HG03108 (cell line): ENCODE results near the gene EFTUD2.

Experiments
- ATAC-seq: cut with Tn5 transposase; IDR thresholded peaks from one replicate; pipeline ENCODE4 v1.9.1; 2021; ENCODE audit warnings: moderate library complexity; ENCODE audit not compliant: unreplicated experiment

EFTUD2 gene

DNA sequence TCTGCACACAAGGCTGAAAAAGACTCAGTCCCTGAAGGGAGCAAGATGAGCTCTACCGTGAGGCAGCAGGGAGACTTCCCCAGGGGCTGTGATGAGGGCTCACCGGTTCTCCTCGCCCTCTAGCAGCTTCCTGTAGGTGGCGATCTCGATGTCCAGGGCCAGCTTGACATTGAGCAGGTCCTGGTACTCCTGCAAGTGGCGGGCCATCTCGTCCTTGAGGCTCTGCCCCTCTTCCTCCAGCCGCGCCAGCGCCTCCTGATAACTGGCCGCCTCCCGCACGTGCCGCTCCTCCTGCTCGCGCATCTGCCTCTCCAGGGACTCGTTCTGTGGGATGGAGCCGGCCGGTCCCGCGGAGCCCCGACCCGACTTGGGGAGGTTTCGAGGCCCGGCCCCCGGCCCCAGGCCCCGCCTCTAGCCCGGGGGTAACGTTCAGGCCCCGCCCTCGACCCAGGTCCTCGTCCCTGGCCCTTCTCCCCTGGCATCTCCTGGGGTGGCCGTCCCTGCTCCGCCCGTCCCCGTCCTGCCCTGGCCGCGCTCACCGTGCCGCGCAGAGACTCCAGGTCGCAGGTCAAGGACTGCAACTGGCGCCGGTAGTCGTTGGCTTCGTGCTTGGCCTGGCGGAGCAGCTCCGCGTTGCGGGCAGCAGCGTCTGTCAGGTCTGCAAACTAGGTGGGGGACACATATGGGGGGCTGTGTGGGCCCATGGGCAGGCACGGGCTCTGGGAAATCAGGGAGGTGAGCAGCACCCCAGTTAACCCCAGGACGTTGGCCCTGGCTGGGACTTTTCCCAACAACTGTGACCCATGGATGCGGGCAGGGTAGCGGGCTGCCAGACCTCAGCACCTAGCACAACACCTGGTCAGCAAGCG is 12.1 kb upstream of the EFTUD2 start:
- no peak for ATAC-seq

- ATAC-seq: no peak
Measured at GRCh38 chr17:44910231-44911106, 11.2 kb upstream of the EFTUD2 start.

GRCh38 chr17:44909681-44910144 is 10.5 kb upstream of the EFTUD2 start:
- ATAC-seq: no peak

- ATAC-seq: no peak
Measured at GRCh38 chr17:44908761-44909326, 9.6 kb upstream of the EFTUD2 start.

DNA sequence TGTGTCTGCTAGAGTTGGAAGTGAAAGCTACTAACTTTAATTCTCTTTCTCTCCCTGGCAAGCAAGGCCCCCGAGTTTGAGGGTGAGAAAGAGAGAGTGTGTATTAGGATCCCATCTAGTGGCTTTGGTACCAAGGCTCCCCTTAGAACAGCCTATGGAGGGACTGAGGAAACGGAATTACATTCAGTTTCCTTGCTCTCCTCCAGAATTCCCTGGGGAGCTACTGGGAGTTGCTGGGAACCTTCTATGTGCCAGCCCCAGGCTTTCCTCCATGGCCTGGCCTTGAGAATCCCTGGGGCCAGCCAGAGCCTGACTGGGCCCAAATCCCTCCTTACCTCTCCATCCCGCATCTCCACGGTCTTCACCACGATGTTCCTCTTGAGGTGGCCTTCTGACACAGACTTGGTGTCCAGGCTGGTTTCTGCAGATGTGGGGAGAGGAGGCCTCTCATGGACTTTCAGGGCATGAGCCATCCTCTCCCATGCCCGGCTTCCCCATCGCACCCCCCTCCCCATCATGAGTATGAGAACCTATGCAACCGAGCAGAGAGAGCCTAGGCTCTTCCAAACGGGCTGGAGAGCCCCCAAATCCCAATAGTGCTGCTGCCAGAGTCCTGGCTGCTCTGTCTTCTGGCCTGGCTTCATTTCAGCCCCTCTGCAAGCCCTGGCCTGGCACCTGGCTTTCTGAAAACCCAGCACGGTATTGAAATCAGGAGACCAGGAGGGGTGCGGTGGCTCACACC is 8.7 kb upstream of the EFTUD2 start:
- no peak for ATAC-seq

- ATAC-seq: no peak
Measured at GRCh38 chr17:44906763-44907728, 7.8 kb upstream of the EFTUD2 start.

DNA sequence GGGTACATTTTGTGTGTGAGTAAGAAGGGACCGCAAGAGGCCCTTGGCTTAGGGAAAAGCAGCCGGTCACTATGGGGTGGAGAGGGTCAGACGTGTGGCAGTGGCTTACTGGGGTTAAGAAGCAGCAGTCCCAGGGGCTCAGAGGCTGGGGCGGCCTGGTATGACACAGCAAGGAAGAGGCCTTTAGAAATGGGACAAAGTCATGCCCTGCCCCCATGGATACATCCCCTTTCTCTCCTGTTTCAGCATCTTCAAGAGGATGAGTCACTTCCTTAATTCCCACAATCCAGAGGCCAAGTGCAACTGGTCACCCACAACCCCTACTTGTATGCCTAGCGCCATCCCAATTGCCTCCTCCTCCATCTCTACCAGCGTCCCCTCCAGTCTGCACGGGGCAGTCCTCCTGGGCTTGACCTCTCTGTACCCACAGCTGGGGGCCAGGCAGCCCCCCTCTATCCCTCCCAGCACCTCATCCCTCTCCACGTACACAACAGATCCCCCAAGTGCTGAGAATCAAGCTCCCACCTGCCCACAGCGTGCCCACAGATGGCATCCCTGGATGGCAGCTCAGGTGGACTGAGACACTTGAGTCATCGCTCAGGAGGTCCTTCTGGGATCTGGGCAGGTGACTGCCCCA is 6.9 kb upstream of the EFTUD2 start:
- no peak for ATAC-seq

DNA sequence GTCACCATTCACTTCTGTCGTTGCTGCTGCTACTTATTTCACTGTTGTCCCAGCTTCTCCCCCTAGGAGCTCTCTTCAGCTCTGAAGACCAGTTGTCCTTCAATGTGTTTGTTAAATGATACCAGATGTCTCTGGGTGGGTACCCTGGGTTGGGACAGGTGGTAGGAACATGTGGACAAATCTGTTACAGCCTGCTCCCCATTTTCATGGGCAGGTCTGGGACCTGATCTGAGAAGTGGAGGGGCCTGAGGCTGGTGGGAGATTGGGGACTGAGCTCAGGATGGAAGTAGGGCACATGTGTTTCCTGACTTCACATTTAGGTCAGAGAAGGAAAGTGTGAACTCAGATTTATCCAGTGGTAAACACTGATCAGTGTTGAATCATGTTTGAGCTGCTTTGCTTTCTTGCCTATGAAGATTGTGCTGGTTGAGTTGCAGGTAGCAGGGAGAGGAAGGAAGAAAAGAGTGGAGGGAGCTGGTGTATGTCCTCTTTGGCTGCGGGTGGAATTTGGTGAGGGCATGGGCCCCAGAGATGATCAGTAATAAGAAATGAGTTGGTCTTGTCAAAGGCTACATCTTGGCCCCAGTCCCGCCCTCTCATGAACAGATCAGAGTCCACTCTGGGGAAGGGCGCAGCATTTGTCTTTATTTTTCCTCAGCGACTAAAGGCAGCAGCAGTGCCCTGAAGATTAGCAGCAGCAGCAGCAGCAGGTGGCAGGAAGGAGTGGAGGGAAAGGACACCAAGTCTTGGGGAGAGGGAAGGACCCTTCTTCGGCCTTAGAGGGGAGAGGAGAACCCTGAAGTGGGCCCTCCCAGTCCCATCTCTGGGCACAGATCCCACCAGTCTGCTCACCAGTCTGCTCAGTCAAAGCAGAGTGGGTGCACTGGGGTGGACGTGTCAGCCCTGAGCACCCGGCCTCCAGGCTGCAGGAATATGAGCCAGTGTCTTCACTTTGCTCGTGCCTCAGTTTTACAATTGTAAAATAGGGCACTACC is 6.1 kb upstream of the EFTUD2 start:
- no peak for ATAC-seq

- no peak for ATAC-seq
Measured at GRCh38 chr17:44904001-44904984, 5.0 kb upstream of the EFTUD2 start.

DNA sequence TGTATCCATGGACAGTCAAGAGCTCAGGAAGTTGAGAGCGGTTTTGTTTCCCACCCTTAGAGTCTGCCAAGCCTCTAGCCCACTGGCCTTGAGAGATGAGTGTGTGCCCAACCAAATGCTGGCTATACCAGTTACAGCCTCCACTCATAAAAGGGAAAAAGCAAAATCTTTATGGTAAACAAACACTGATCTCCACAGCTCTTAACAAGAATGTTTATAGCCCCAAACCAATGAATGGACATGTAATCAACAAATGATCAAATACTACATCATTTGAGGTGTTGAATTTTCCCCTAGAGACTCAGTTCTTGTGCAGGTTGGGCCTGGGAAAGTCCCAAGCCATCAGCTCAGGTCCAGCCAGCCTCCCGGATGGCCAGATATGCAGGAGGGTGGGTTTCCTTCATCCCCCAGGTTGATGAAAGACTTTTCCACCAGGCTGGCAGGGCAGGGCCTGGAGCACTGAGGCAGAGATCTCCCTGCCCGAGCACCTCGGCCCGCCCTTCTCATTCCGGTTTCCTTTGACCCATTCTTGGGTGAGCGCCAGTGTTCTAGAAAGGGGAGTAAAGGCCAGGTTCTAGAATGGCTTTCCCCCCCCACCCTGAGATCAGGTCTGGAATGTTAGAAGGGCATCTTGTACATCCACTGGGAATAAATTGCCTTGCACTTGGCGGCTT is 3.9 kb upstream of the EFTUD2 start:
- ATAC-seq: no peak

GRCh38 chr17:44902135-44902760 is 3.0 kb upstream of the EFTUD2 start:
- no peak for ATAC-seq

DNA sequence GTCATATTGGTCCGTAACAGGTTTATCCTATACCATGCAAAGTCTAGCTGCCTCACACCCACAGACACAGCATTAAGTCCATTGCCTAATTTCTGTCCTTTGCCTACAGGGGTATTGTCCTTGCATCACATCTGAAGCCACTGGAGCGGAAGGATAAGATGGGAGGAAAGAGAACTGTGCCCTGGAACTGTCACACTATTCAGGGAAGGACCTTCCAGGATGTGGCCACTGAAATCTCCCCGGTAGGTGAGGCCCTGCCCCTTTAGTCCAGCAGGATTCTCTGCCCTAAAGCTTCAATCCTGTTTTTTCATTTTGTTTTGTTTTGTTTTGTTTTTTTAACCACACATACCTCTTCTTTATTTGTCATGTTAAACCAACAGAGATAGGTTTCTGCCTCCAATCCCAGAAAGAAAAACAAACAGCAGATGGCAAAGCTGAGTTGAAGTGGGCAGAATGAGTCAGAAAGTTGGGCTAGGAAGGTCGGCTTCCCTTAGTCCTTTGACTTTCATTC is 2.2 kb upstream of the EFTUD2 start:
- no peak for ATAC-seq

GRCh38 chr17:44900894-44901293 is 1.6 kb upstream of the EFTUD2 start:
- no peak for ATAC-seq

GRCh38 chr17:44898768-44899073 is 524 bp downstream of the EFTUD2 start:
- ATAC-seq: no peak

- no peak for ATAC-seq
Measured at GRCh38 chr17:44894642-44895041, 4.6 kb downstream of the EFTUD2 start.

GRCh38 chr17:44892250-44892649 is 7.0 kb downstream of the EFTUD2 start:
- ATAC-seq: no peak
